ENCODE data around the gene WFIKKN1.

DNA sequence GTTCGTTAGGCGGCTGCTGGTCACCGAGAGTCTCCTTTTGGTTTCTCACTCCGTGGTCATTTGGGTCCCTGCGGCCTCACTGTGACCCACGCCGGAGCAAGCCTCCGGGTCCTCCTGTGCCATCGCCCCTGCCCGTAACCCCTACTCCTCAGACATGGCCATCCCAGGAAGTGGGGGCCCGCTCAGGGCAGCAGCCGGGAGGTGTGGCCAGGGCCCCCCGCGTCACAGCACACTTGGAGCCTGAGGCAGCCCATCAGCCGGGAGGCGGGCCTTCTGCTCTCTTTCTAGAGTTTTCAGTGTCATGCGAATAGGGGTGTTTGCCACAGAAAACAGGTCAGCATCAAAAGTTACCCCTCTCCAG is 7.9 kb upstream of the WFIKKN1 start:
- TF ChIP-seq CTCF (IDR thresholded peaks at IDR 0.05; ENCODE audit: insufficient read depth, low read depth, low read length), result no peak
- no peak for TF ChIP-seq EZH2 (IDR thresholded peaks at IDR 0.05; ENCODE audit: insufficient read depth, low read length)
